Skeletal muscle satellite cell (primary cell): ENCODE measurements around the gene VSTM4.

Source experiments
- H3K27me3 ChIP-seq: 2 replicates; pipeline ENCODE4 v1.7.0; 2013; ENCODE audit warnings: low read length; ENCODE audit not compliant: control insufficient read depth, insufficient read depth
- H3K36me3 ChIP-seq: 2 replicates; pipeline ENCODE4 v1.7.0; 2013; ENCODE audit warnings: mild to moderate bottlenecking, control low read depth, low read length; ENCODE audit not compliant: insufficient read depth
- H3K4me1 ChIP-seq: 2 replicates; pipeline ENCODE4 v1.7.0; 2013; ENCODE audit warnings: low read length; ENCODE audit not compliant: control insufficient read depth, insufficient read depth
- H3K4me2 ChIP-seq: 2 replicates; pipeline ENCODE4 v1.7.0; 2013; ENCODE audit warnings: mild to moderate bottlenecking, low read length
- H3K4me3 ChIP-seq: 2 replicates; pipeline ENCODE4 v1.7.0; 2013; ENCODE audit warnings: low read length
- H3K9ac ChIP-seq: 2 replicates; pipeline ENCODE4 v1.7.0; 2013; ENCODE audit warnings: mild to moderate bottlenecking, low read depth, low read length, moderate library complexity
- H3K9me3 ChIP-seq: replicated peaks from 2 replicates; pipeline ENCODE4 v1.7.0; 2013; ENCODE audit warnings: mild to moderate bottlenecking, control low read depth, low read length

The VSTM4 gene

DNA sequence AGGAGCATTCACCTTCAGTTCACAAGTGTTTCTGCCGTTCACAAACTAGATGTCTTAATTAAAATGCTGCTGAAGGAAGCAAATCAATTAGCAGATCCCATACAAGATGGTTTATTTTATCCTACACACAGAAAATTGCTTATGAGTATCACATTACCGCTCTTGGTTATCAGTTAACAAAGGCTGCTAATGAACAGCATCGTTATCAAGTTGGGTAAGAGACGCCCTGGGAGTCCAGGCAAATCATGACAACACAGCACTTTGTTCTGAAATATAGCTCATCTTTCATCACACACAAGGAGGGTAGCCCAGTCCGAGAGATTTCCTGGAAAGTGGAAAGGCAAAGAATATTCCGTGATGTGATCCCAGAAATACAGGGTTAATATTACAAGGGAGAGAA, 39.3 kb upstream of the VSTM4 start:
- peaks cover 45% of the 10 kb centered on the region for H3K27me3 ChIP-seq
- H3K36me3 ChIP-seq: no peaks in the 10 kb centered on the region
- H3K4me3 ChIP-seq: no peak overlapping the region
- no peak overlapping the region for H3K4me2 ChIP-seq
- no peaks in the 10 kb centered on the region for H3K4me1 ChIP-seq
- H3K9ac ChIP-seq: no peak overlapping the region
- no peaks in the 10 kb centered on the region for H3K9me3 ChIP-seq

- Histone ChIP-seq H3K9ac (no peak overlapping the region), H3K4me1 (peaks cover under 1% of the 10 kb centered on the region), H3K27me3 (peaks cover 45% of the 10 kb centered on the region), H3K9me3 (no peaks in the 10 kb centered on the region), H3K36me3 (no peaks in the 10 kb centered on the region), H3K4me3 (no peak overlapping the region), H3K4me2 (no peak overlapping the region)
Observed at GRCh38 chr10:49153971-49154370, 38.6 kb upstream of the VSTM4 start.

DNA sequence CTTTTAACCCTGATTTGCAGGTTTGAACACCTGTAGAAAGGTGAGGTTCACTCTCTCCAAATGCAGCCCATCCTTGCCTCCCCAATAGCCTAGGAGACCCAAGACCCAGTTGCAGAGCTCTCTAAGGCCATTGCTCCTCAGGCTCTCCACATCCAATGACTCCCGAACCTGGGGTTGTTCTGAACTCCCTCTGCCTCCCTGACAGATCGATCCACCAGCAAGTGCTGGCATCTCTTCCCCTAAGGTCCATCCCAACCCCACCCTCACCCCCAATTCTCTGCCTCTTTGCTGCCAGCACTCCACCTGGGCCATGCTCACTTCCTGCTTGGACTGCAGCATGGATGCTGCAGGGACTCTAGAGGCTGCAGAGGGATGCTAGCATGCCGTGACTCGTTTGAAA, 37.8 kb upstream of the VSTM4 start:
- Histone ChIP-seq H3K4me2 (no peak overlapping the region), H3K9me3 (no peaks in the 10 kb centered on the region), H3K36me3 (no peaks in the 10 kb centered on the region), H3K27me3 (peaks cover 45% of the 10 kb centered on the region), H3K4me3 (no peak overlapping the region), H3K4me1 (peaks cover 3% of the 10 kb centered on the region), H3K9ac (no peak overlapping the region)

- H3K4me1 ChIP-seq: peaks cover 3% of the 10 kb centered on the region
- no peak overlapping the region for H3K4me2 ChIP-seq
- no peak overlapping the region for H3K9ac ChIP-seq
- no peaks in the 10 kb centered on the region for H3K9me3 ChIP-seq
- H3K27me3 ChIP-seq: peaks cover 45% of the 10 kb centered on the region
- H3K36me3 ChIP-seq: no peaks in the 10 kb centered on the region
- no peak overlapping the region for H3K4me3 ChIP-seq
Observed at GRCh38 chr10:49152663-49153062, 37.3 kb upstream of the VSTM4 start.

- H3K9ac ChIP-seq: no peak overlapping the region
- H3K4me2 ChIP-seq: no peak overlapping the region
- no peaks in the 10 kb centered on the region for H3K36me3 ChIP-seq
- H3K4me1 ChIP-seq: peaks cover 3% of the 10 kb centered on the region
- H3K9me3 ChIP-seq: no peaks in the 10 kb centered on the region
- peaks cover 43% of the 10 kb centered on the region for H3K27me3 ChIP-seq
- no peak overlapping the region for H3K4me3 ChIP-seq
Observed at GRCh38 chr10:49152037-49152436, 36.7 kb upstream of the VSTM4 start.

GRCh38 chr10:49151481-49151880, 36.2 kb upstream of the VSTM4 start:
- Histone ChIP-seq H3K4me3 (no peak overlapping the region), H3K9ac (no peak overlapping the region), H3K36me3 (no peaks in the 10 kb centered on the region), H3K4me2 (no peak overlapping the region), H3K9me3 (no peaks in the 10 kb centered on the region), H3K27me3 (peaks cover 41% of the 10 kb centered on the region), H3K4me1 (peaks cover 3% of the 10 kb centered on the region)

- H3K36me3 ChIP-seq: no peaks in the 10 kb centered on the region
- no peaks in the 10 kb centered on the region for H3K9me3 ChIP-seq
- H3K9ac ChIP-seq: no peak overlapping the region
- peaks cover 45% of the 10 kb centered on the region for H3K27me3 ChIP-seq
- no peak overlapping the region for H3K4me3 ChIP-seq
- no peak overlapping the region for H3K4me2 ChIP-seq
- H3K4me1 ChIP-seq: peaks cover 3% of the 10 kb centered on the region
Observed at GRCh38 chr10:49151025-49151445, 35.7 kb upstream of the VSTM4 start.

DNA sequence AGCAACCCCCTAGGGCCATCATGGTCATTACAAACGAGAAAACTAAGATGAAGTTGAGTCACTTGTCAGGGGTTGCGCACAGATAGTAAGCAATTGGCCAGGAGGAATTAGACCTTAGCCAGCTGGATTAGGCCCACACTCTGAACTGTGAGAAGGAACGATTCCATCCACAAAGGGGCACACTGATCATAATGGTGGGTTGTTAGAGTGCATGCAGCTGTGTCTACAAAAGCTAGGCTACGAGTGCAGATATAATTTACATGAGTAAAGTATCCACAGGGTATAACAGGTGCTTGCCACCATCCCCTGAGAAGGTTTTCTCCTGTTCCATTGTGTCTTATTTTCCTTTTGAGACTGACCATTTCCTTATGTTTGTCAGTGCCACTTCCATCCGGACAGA, 35.1 kb upstream of the VSTM4 start:
- no peak overlapping the region for H3K4me3 ChIP-seq
- H3K4me1 ChIP-seq: peaks cover 3% of the 10 kb centered on the region
- peaks cover 43% of the 10 kb centered on the region for H3K27me3 ChIP-seq
- no peak overlapping the region for H3K4me2 ChIP-seq
- H3K9me3 ChIP-seq: no peaks in the 10 kb centered on the region
- no peak overlapping the region for H3K9ac ChIP-seq
- H3K36me3 ChIP-seq: no peaks in the 10 kb centered on the region

DNA sequence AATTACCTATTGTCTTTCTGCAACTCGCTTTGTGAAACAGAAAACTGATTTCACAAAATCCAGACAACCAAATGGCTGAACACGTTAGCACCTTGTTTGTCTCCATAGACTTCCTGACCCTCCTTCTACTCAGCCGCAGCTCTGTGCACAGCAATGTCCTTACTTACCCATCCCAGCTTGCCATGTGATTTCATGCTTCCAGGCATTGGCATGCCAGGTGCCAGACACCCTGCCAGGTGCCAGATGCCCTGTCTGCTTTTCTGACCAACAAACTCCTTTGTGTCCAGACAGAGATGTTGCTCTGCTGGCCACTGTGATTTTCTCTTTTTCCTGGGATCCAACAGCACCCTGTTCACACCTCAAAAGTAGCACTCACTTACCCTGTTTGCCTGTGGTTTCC, 34.6 kb upstream of the VSTM4 start:
- no peak overlapping the region for H3K9ac ChIP-seq
- no peaks in the 10 kb centered on the region for H3K9me3 ChIP-seq
- no peaks in the 10 kb centered on the region for H3K36me3 ChIP-seq
- H3K4me3 ChIP-seq: no peak overlapping the region
- H3K27me3 ChIP-seq: peaks cover 44% of the 10 kb centered on the region
- H3K4me1 ChIP-seq: peaks cover 3% of the 10 kb centered on the region
- H3K4me2 ChIP-seq: no peak overlapping the region

- Histone ChIP-seq H3K4me1 (peaks cover 19% of the 10 kb centered on the region), H3K4me2 (no peak overlapping the region), H3K4me3 (no peak overlapping the region), H3K9ac (no peak overlapping the region), H3K36me3 (no peaks in the 10 kb centered on the region), H3K9me3 (no peaks in the 10 kb centered on the region), H3K27me3 (peaks cover 21% of the 10 kb centered on the region)
Observed at GRCh38 chr10:49144058-49144720, 28.9 kb upstream of the VSTM4 start.

- Histone ChIP-seq H3K4me3 (no peak overlapping the region), H3K9me3 (no peaks in the 10 kb centered on the region), H3K36me3 (no peaks in the 10 kb centered on the region), H3K4me1 (peaks cover 25% of the 10 kb centered on the region), H3K9ac (no peak overlapping the region), H3K4me2 (no peak overlapping the region), H3K27me3 (peaks cover 21% of the 10 kb centered on the region)
Observed at GRCh38 chr10:49143249-49143648, 27.9 kb upstream of the VSTM4 start.

DNA sequence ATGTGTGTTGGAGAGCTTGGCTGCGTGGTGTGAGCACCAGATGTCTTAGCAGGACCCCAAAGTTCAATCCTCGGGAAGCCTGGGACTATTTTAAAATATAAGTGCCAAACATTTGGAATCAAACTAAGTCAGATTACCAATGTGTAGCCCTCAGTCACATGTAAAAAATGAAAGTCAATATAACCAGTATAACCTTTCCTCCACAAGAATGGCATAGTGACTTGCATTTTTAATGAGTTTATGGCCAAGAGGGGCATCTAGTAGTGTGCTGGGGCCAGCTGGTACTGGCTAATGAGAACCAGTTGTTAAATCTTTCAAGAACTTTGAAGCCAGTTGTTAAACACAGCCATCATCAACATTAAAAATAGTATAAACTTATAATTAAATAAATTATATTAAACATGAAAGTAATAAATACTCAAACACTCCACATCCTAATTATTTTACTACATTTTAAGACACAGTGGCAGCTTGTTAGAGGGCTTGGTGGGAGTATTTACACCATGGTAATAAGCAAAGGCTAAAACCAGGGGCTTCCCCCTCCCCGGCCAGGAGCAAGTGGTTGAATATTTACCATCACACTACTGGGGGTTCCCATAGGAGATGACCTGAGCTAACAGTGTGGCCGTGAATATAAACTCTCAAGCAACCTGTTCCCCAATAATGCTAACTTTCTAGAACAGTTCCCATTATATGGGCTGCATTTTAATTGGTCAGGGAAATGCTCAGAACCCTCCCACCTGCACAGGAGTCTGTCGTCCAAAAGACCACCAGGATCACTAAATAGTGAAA, 26.4 kb upstream of the VSTM4 start:
- no peak overlapping the region for H3K4me2 ChIP-seq
- H3K9me3 ChIP-seq: no peaks in the 10 kb centered on the region
- no peak overlapping the region for H3K4me3 ChIP-seq
- H3K9ac ChIP-seq: no peak overlapping the region
- H3K27me3 ChIP-seq: peaks cover 32% of the 10 kb centered on the region
- peaks cover 25% of the 10 kb centered on the region for H3K4me1 ChIP-seq
- no peaks in the 10 kb centered on the region for H3K36me3 ChIP-seq
